Activated T-cell treated with anti-CD3 and anti-CD28 coated beads for 24 hours (primary cell): ENCODE results near the gene DCC.

Experiments
- DNase-seq: peaks from one replicate; pipeline ENCODE4 v3.0.0-alpha.2; 2020; ENCODE audit warnings: low read depth

Gene DCC

GRCh38 chr18:53093636-53094035 is 753.6 kb downstream of the DCC start:
- no peak for DNase-seq

GRCh38 chr18:53101536-53102105 is 761.6 kb downstream of the DCC start:
- no peak for DNase-seq

- DNase-seq: no peak
These were observed 774.4 kb downstream of the DCC start for GRCh38 chr18:53114441-53114840.

- DNase-seq: no peak
These were observed 776.0 kb downstream of the DCC start for GRCh38 chr18:53115876-53116585.

GRCh38 chr18:53117851-53118250 is 777.9 kb downstream of the DCC start:
- no peak for DNase-seq

- DNase-seq: no peak
These were observed 786.2 kb downstream of the DCC start for GRCh38 chr18:53126210-53126609.

- DNase-seq: no peak
These were observed 791.0 kb downstream of the DCC start for GRCh38 chr18:53131001-53131400.

- DNase-seq: no peak
These were observed 794.7 kb downstream of the DCC start for GRCh38 chr18:53134711-53135110.

- DNase-seq: no peak
These were observed 795.7 kb downstream of the DCC start for GRCh38 chr18:53135654-53136053.

GRCh38 chr18:53139746-53140500 is 799.9 kb downstream of the DCC start:
- no peak for DNase-seq

GRCh38 chr18:53142005-53142404 is 802.0 kb downstream of the DCC start:
- no peak for DNase-seq

- no peak for DNase-seq
These were observed 807.5 kb downstream of the DCC start for GRCh38 chr18:53147472-53147871.

GRCh38 chr18:53148123-53148522 is 808.1 kb downstream of the DCC start:
- no peak for DNase-seq

- DNase-seq: no peak
These were observed 812.5 kb downstream of the DCC start for GRCh38 chr18:53152476-53152875.

GRCh38 chr18:53153281-53153680 is 813.3 kb downstream of the DCC start:
- DNase-seq: no peak

- DNase-seq: no peak
These were observed 813.8 kb downstream of the DCC start for GRCh38 chr18:53153800-53154199.

GRCh38 chr18:53165770-53166169 is 825.8 kb downstream of the DCC start:
- no peak for DNase-seq

- DNase-seq: no peak
These were observed 829.3 kb downstream of the DCC start for GRCh38 chr18:53169346-53169745.

GRCh38 chr18:53191634-53192033 is 851.6 kb downstream of the DCC start:
- DNase-seq: no peak

- DNase-seq: no peak
These were observed 853.9 kb downstream of the DCC start for GRCh38 chr18:53193870-53194269.

- no peak for DNase-seq
These were observed 879.9 kb downstream of the DCC start for GRCh38 chr18:53219853-53220252.

GRCh38 chr18:53224128-53224778 is 884.3 kb downstream of the DCC start:
- DNase-seq: no peak
